GM23248 (cell line): Measurements from ENCODE around the gene C11orf52.

Source experiments
- EZH2 ChIP-seq: fragments of 200-600 bp; sonication (generic); IDR thresholded peaks from 2 replicates; pipeline ENCODE4 v1.6.1; 2018; ENCODE audit warnings: antibody characterized with exemption, mild to moderate bottlenecking; ENCODE audit not compliant: insufficient read depth, poor library complexity, severe bottlenecking
- EZH2phosphoT487 ChIP-seq: fragments of 200-600 bp; sonication (generic); IDR thresholded peaks from 2 replicates; pipeline ENCODE4 v1.6.1; 2018; ENCODE audit warnings: antibody characterized with exemption, moderate library complexity, mild to moderate bottlenecking, low read depth; ENCODE audit not compliant: insufficient read depth

- TF ChIP-seq EZH2phosphoT487 (no peak), EZH2 (no peak)
Observed at GRCh38 chr11:111967649-111968048, 48.9 kb downstream of the C11orf52 start.
